ENCODE results near the gene OSBPL3.
A peak's percentile ranks its signal among the peaks of the same experiment; 100 is the strongest.

The OSBPL3 gene

GRCh38 chr7:24917510-24918239 lies 62.3 kb downstream of the OSBPL3 start:
- peak; percentile 36 for DNase-seq (ENCODE audit: extremely low read depth, low read depth)
- TF ChIP-seq CTCF (IDR thresholded peaks at IDR 0.05; ENCODE audit: low read depth, low read length) = no peak

GRCh38 chr7:24916463-24917040 lies 63.4 kb downstream of the OSBPL3 start:
- TF ChIP-seq CTCF (IDR thresholded peaks at IDR 0.05; ENCODE audit: low read depth, low read length) = no peak
- DNase-seq (ENCODE audit: extremely low read depth, low read depth) = no peak

GRCh38 chr7:24914465-24914859 lies 65.5 kb downstream of the OSBPL3 start:
- no peak for TF ChIP-seq CTCF (IDR thresholded peaks at IDR 0.05; ENCODE audit: low read depth, low read length)
- DNase-seq (ENCODE audit: extremely low read depth, low read depth) = no peak

GRCh38 chr7:24913801-24914464 lies 66.0 kb downstream of the OSBPL3 start:
- TF ChIP-seq CTCF (IDR thresholded peaks at IDR 0.05; ENCODE audit: low read depth, low read length) = no peak
- DNase-seq (ENCODE audit: extremely low read depth, low read depth) = no peak

- no peak for DNase-seq (ENCODE audit: extremely low read depth, low read depth)
- TF ChIP-seq CTCF (IDR thresholded peaks at IDR 0.05; ENCODE audit: low read depth, low read length) = no peak
Observed at GRCh38 chr7:24912874-24913514, 67.0 kb downstream of the OSBPL3 start.

- no peak for DNase-seq (ENCODE audit: extremely low read depth, low read depth)
- TF ChIP-seq CTCF (IDR thresholded peaks at IDR 0.05; ENCODE audit: low read depth, low read length) = no peak
Observed at GRCh38 chr7:24912424-24912823, 67.6 kb downstream of the OSBPL3 start.

GRCh38 chr7:24911213-24911603 lies 68.8 kb downstream of the OSBPL3 start:
- TF ChIP-seq CTCF (IDR thresholded peaks at IDR 0.05; ENCODE audit: low read depth, low read length) = no peak
- no peak for DNase-seq (ENCODE audit: extremely low read depth, low read depth)
